RPMI7951 (cell line): ENCODE measurements around the gene ARRDC4. TPM values are rescaled to one million over a fixed set of nuclear protein-coding genes. Genes with fewer than 3 reads are reported as not detected.
A peak's percentile ranks its signal among the peaks of the same experiment; 100 is the strongest.

ENCODE experiments used
- DNase-seq: peaks from one replicate; pipeline ENCODE4 v3.0.0-alpha.2; 2012; ENCODE audit warnings: low read depth
- total RNA-seq: library from RNA; depleted of rRNA; stranded (reverse); fragments of >200 nt; shearing (Covaris generic); gene quantifications from 2 replicates; pipeline ENCODE4 v1.2.3, GENCODE V29; 2014

Gene ARRDC4
- total RNA-seq, 1 experiment from 2014 or later, result 4.6 TPM

GRCh38 chr15:97998307-97999071 lies 38.0 kb downstream of the ARRDC4 start:
- DNase-seq, result peak; percentile 64

DNA sequence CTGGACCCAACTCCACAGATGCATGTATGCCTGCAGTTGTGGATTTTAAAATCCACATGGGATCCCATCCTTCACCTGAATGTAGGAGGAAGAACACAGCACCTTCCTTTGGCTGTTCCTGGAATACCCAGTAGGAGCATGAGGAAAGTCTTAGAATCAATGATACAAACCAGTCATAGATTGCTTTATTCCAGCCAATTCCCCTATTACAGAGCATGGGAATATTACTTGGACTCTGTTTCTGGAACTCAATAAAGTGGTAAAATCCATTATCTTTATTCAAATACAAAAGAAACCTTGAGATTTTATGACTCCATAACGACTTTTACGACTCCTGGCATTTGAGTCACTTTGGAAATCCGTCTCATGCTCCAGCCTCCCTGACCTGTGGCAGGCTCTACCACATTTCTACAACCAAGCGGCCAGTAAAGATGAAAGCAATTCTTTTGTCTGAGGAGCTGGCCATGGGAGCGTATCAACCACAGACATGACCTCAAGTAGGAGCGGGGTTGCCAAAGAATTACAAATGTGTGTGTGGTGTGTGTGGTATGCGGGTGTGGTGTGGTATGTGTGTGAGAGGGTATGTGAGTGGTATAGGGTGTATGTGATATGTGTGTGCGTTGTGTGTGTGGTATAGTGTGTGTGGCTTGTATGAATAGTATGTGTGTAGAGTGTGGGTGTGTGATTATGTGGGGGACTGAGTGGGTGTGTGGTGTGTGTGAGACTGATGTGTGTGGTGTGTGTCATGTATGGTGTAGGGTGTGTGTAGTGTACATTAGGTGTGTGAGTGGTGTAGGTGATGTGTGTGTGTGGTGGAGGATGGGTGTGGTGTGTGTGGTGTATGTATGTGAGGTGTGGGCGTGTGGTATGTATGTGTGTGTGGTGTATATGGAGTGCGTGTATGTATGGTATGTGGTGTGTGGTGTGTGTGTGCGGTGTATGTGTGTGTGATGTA lies 40.0 kb downstream of the ARRDC4 start:
- peak; percentile 84 for DNase-seq

- DNase-seq, result no peak
Measured at GRCh38 chr15:98001663-98002194, 41.2 kb downstream of the ARRDC4 start.

- DNase-seq, result no peak
Measured at GRCh38 chr15:98002419-98002818, 41.9 kb downstream of the ARRDC4 start.

DNA sequence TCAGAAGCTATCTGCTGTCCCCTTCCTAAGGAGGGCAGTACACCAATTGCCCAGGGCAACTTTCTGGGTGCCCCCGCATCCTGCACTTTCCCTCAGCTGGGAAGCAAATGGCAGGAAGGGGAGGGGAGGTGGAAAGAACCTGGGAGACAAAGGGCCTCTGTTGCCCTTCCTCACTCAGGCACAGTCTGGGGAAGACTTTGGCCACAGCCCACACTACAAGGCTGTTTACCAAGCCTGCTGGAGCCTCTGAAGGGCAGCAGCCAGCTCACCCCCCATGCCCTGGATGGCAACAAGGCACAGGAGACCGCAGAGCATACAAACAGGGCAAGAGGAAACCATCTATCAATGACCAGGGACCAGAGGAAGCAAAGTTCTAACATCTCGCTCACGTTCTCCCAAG lies 42.4 kb downstream of the ARRDC4 start:
- DNase-seq, result peak; percentile 51

- DNase-seq, result no peak
Measured at GRCh38 chr15:98003518-98003917, 43.0 kb downstream of the ARRDC4 start.

- DNase-seq, result no peak
Measured at GRCh38 chr15:98003996-98004395, 43.5 kb downstream of the ARRDC4 start.

DNA sequence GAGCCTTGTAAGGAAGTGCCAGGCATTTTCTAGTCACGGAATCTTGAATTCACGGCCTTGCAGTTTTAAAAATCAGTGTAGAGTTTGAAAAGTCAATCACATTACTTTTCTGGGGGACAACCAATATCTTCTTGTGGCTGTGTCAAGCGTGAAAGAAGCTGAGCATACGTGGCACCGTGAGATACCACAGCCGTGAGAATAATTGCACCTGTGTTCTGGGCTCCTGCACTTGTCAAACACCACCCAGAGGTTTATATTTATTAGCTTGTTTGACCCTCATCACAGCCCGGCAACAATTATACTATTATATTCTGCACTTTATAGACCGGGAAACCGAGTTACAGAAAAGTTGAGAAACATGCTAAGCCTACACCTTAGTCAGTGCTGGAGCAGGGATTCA lies 45.2 kb downstream of the ARRDC4 start:
- no peak for DNase-seq

- no peak for DNase-seq
Measured at GRCh38 chr15:98009169-98009568, 48.7 kb downstream of the ARRDC4 start.

DNA sequence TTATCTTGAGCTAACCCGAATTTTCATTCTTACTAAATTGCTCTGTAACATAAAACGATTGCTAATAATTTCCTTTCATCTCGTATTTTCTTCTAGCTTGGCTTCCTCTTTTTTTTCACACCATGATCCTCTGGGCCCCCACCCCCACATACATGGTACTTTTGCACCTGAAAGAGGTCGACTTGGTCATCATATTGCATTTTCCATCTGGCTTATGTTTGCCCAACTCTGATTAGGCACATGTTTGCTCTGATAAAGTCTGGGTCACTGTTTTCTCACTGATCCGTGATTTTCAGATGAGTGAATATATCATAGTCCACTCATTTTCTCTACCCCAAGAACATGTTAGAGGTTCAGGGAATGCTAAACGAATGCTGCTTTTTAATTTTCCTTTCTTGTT lies 49.5 kb downstream of the ARRDC4 start:
- no peak for DNase-seq

GRCh38 chr15:98012354-98012753 lies 51.9 kb downstream of the ARRDC4 start:
- DNase-seq, result no peak

GRCh38 chr15:98013631-98014030 lies 53.1 kb downstream of the ARRDC4 start:
- DNase-seq, result no peak

DNA sequence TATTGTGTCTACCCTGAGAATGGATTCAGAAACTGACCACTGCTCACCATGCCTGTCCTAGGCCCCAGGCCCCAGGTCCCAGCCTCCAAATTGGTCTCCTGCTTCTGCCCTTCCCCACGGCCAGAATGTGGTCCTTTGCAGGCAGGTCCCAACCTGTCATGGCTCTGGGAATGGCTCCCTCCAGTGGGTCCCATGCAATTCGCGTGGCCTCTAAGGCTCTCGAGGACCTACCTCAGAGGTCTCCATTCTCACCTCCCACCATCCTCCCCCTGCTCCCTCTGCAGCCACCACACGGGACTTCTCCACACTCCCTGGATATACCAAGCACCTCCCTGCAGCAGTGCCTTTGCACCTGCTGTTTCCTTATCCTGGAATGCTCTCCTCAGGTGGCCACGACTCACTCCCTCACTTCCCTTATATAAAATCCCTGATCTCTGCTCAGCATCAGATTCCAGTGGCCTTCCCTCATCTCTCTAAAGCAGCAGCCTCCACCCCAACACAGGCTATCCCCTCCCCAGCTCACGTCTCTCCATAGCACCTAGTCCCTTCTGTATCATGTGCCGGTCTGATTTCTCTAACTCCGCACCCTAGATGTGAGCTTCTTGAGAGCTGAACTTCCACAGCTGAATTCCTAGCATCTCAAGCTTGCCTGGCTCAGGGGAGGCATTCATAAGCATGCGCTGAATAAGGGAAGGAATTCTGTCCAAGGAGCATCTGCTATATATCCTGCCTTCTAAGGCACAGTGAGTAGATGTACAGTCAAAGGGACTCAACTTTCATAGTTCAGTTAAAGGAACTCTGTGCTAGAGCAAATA lies 56.9 kb downstream of the ARRDC4 start:
- DNase-seq, result no peak

GRCh38 chr15:98018761-98019351 lies 58.4 kb downstream of the ARRDC4 start:
- no peak for DNase-seq
